ENCODE data around the gene RAB10. TPM values are rescaled to one million over a fixed set of nuclear protein-coding genes. Genes with fewer than 3 reads are reported as not detected.

The RAB10 gene
- total and polyA plus RNA-seq, 2 experiments from 2014 or later, result 102 to 143 TPM

GRCh38 chr2:26169226-26169625 is 135.3 kb downstream of the RAB10 start:
- 0 out of 2 replicates have a peak, but pooled peaks cover 5% of the 10 kb centered on the region for H3F3A ChIP-seq (replicated peaks; ENCODE audit: low read depth)
- no peak for TF ChIP-seq CTCF (conservative IDR thresholded peaks at IDR 0.05; ENCODE audit: low read depth in 2 of 2)
- no peaks in the 10 kb centered on the region for H3K9me2 ChIP-seq (ENCODE audit: insufficient read depth)
- H3K4me1 Mint-ChIP-seq, result peaks cover under 1% of the 10 kb centered on the region
- H3K4me1 ChIP-seq (ENCODE audit: insufficient read depth), result peaks cover under 1% of the 10 kb centered on the region; the same call in 1 of the 2 replicates
- no peak for ATAC-seq
- no peak overlapping the region for H2AFZ ChIP-seq
- no peaks in the 10 kb centered on the region for H3K27me3 ChIP-seq (ENCODE audit: insufficient read depth)
- no peak overlapping the region for H3K4me2 ChIP-seq
- H3K27ac ChIP-seq (ENCODE audit: low read depth), result no peak overlapping the region
- peaks cover 6% of the 10 kb centered on the region; the same call in 1 of the 2 replicates for H3K79me2 ChIP-seq (replicated peaks; ENCODE audit: insufficient read depth)
- DNase-seq (ENCODE audit: low spot score), result no peak
- peaks cover 12% of the 10 kb centered on the region for H3K27me3 Mint-ChIP-seq (ENCODE audit: insufficient read depth, low read depth, poor library complexity)
- H4K20me1 ChIP-seq (replicated peaks; ENCODE audit: insufficient read depth), result peaks cover under 1% of the 10 kb centered on the region; the same call in 1 of the 2 replicates
- no peak overlapping the region for H3K4me3 Mint-ChIP-seq
- H3K27ac Mint-ChIP-seq, result no peak overlapping the region
- peaks cover 3% of the 10 kb centered on the region; the same call in 1 of the 3 replicates for H3K36me3 Mint-ChIP-seq (ENCODE audit: low read depth)
- no peaks in the 10 kb centered on the region for H3K36me3 ChIP-seq (ENCODE audit: insufficient read depth)
- no peak overlapping the region for H3K4me3 ChIP-seq
- H3K9me3 Mint-ChIP-seq, result peaks cover 5% of the 10 kb centered on the region; the same call in 2 of the 3 replicates

GRCh38 chr2:26169681-26170414 is 136.0 kb downstream of the RAB10 start:
- H3K27me3 ChIP-seq (ENCODE audit: insufficient read depth), result no peaks in the 10 kb centered on the region
- ATAC-seq, result no peak
- peaks cover 12% of the 10 kb centered on the region; the same call in 1 of the 2 replicates for H3K79me2 ChIP-seq (replicated peaks; ENCODE audit: insufficient read depth)
- H4K20me1 ChIP-seq (replicated peaks; ENCODE audit: insufficient read depth), result peaks cover 7% of the 10 kb centered on the region
- no peak overlapping the region for H2AFZ ChIP-seq
- no peaks in the 10 kb centered on the region for H3K9me2 ChIP-seq (ENCODE audit: insufficient read depth)
- H3K27ac ChIP-seq (ENCODE audit: low read depth), result no peak overlapping the region
- H3K9me3 Mint-ChIP-seq, result peaks cover 5% of the 10 kb centered on the region; the same call in 2 of the 3 replicates
- H3F3A ChIP-seq (replicated peaks; ENCODE audit: low read depth), result 0 out of 2 replicates have a peak, but pooled peaks cover 5% of the 10 kb centered on the region
- no peak overlapping the region for H3K4me2 ChIP-seq
- peaks cover 14% of the 10 kb centered on the region for H3K27me3 Mint-ChIP-seq (ENCODE audit: insufficient read depth, low read depth, poor library complexity)
- no peaks in the 10 kb centered on the region for H3K36me3 ChIP-seq (ENCODE audit: insufficient read depth)
- no peak overlapping the region for H3K4me3 ChIP-seq
- no peak overlapping the region for H3K27ac Mint-ChIP-seq
- H3K4me1 ChIP-seq (ENCODE audit: insufficient read depth), result peaks cover 6% of the 10 kb centered on the region; the same call in 1 of the 2 replicates
- H3K36me3 Mint-ChIP-seq (ENCODE audit: low read depth), result peaks cover 3% of the 10 kb centered on the region; the same call in 1 of the 3 replicates
- no peak overlapping the region; the same call in 2 of the 3 replicates for H3K4me3 Mint-ChIP-seq
- no peak for DNase-seq (ENCODE audit: low spot score)
- peaks cover 7% of the 10 kb centered on the region for H3K4me1 Mint-ChIP-seq
- TF ChIP-seq ZNF331 (CRISPR knock-in tag; IDR thresholded peaks at IDR 0.05; ENCODE audit: low read depth) (no peak), JUNB (IDR thresholded peaks at IDR 0.05; ENCODE audit: unreplicated experiment) (no peak), REST (IDR thresholded peaks at IDR 0.05; ENCODE audit: unreplicated experiment) (no peak), ETS1 (IDR thresholded peaks at IDR 0.05) (no peak), ZNF462 (CRISPR knock-in tag; IDR thresholded peaks at IDR 0.05) (no peak), NANOG (IDR thresholded peaks at IDR 0.05; ENCODE audit: borderline replicate concordance) (no peak)

Measured in GM23338 (cell line).